ENCODE data around the gene WWC2. TPM values are rescaled to one million over a fixed set of nuclear protein-coding genes. Genes with fewer than 3 reads are reported as not detected.

WWC2 gene
- 100 to 1,000 TPM in 2 of 6 experiments, 10 to 100 TPM in 4; 86.3 to 114 (median 95.2) TPM for total RNA-seq (2021; fragmentation: NEBNext Ultra II Directional; extraction: Animal tissue kit (Norgen Biotek cat#: 25700))
- long read RNA-seq, full-length matches to known transcripts: 17 of 62 reads
- long read RNA-seq, partial matches to known transcripts: 25 of 62 reads
- long read RNA-seq, other reads (novel, unspliced or antisense): 20 of 62 reads

DNA sequence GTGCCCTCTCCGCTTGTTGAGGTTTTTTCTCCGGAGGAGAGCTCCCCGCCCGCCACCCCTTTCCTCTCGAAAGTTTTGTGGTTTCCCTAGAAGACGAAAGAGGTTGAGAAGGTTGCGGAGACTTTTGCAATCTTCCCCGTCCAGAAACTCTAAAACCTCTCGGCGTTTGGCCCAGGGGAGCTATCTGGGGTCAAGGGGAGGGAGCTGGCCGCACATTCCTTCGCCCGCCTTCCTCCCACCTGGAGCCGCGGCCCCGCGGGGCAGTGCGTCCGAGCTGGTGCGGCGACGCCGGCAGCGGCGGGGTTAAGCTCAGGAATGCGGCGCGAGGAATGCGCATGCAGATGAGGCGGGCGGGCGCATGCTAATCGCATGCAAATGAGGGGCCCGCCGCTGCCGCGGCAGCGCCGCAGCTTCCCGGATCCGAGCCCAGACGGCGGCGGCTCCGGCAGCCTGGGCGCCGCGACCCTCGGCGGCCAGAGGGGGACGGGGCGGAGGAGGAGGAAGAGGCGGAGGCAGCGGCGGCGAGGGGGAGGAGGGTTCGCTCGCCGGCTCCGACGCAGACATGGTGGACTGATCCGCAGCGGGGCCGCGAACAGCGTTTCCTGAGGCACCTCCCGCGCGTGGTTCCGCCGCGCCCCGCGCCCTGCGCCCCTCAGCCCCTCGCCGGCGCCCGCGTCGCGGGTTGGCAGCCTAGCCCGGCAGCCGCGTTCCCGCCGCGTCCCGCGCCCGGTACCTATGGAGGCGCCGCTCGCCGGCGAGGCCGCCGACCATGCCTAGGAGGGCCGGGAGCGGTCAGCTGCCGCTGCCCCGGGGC is at the start of gene WWC2:
Gene WWC2 (plus strand): TSS at position 535 of the 814 bp plus-strand sequence. CDS start 235 bp downstream, at position 770.
- peak within 1 kb of the TSS; percentile 94 for H3K4me3 Mint-ChIP-seq
- TF ChIP-seq, protein P1, sequence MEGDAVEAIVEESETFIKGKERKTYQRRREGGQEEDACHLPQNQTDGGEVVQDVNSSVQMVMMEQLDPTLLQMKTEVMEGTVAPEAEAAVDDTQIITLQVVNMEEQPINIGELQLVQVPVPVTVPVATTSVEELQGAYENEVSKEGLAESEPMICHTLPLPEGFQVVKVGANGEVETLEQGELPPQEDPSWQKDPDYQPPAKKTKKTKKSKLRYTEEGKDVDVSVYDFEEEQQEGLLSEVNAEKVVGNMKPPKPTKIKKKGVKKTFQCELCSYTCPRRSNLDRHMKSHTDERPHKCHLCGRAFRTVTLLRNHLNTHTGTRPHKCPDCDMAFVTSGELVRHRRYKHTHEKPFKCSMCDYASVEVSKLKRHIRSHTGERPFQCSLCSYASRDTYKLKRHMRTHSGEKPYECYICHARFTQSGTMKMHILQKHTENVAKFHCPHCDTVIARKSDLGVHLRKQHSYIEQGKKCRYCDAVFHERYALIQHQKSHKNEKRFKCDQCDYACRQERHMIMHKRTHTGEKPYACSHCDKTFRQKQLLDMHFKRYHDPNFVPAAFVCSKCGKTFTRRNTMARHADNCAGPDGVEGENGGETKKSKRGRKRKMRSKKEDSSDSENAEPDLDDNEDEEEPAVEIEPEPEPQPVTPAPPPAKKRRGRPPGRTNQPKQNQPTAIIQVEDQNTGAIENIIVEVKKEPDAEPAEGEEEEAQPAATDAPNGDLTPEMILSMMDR (IDR thresholded peaks at IDR 0.05): no peak; the same call in 1 of the 2 replicates
- H3K36me3 Mint-ChIP-seq (ENCODE audit: low read depth): peaks cover 5% of the 10 kb centered on the region; the same call in 1 of the 2 replicates
- peaks cover 4% of the 10 kb centered on the region for H3K27me3 Mint-ChIP-seq (ENCODE audit: insufficient read depth)
- peaks cover 50% of the 10 kb centered on the region for H3K4me1 Mint-ChIP-seq (ENCODE audit: low read depth)
- no peaks in the 10 kb centered on the region for H3K9me3 Mint-ChIP-seq
- peak within 1 kb of the TSS; percentile 87 for H3K27ac Mint-ChIP-seq
- DNase-seq: peak; percentile 88

DNA sequence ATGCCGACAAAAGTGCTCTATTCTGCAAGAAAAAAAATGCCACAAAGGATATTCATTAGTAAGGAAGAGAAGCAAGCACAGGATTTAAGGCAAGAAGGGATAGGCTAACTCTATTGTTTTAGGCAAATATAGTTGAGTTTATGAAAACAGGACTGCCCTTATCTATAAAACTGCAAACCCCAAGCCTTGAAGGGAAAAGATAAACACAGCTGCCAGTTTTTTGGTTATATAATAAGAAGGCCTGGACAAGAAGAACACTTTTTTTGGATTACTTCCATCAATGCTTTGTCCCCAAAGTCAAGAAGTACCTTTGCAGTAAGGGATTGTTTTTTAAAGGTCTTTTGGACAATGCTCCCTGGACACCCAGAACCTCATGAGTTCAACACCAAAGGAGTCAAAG is 45.4 kb upstream of the WWC2 start:
- Mint-ChIP-seq H3K27me3 (ENCODE audit: insufficient read depth) (peaks cover 6% of the 10 kb centered on the region; the same call in 1 of the 2 replicates), H3K9me3 (peaks cover 8% of the 10 kb centered on the region)
- TF ChIP-seq, protein P1 (IDR thresholded peaks at IDR 0.05): no peak

GRCh38 chr4:183057255-183057654 is 41.8 kb upstream of the WWC2 start:
- TF ChIP-seq, protein P1 (IDR thresholded peaks at IDR 0.05): no peak
- no peaks in the 10 kb centered on the region for H3K36me3 Mint-ChIP-seq (ENCODE audit: low read depth)
- H3K27ac Mint-ChIP-seq: no peak overlapping the region; the same call in 1 of the 2 replicates
- peaks cover 9% of the 10 kb centered on the region for H3K4me1 Mint-ChIP-seq (ENCODE audit: low read depth)
- no peak overlapping the region for H3K4me3 Mint-ChIP-seq
- peaks cover 6% of the 10 kb centered on the region; the same call in 1 of the 2 replicates for H3K27me3 Mint-ChIP-seq (ENCODE audit: insufficient read depth)
- peaks cover 8% of the 10 kb centered on the region for H3K9me3 Mint-ChIP-seq
- no peak for DNase-seq

More for the DNA sequence above, 45.4 kb upstream of the WWC2 start:
- DNase-seq: no peak
- no peak overlapping the region for H3K4me3 Mint-ChIP-seq
- no peak overlapping the region for H3K27ac Mint-ChIP-seq
- no peaks in the 10 kb centered on the region for H3K36me3 Mint-ChIP-seq (ENCODE audit: low read depth)
- H3K4me1 Mint-ChIP-seq (ENCODE audit: low read depth): peaks cover 9% of the 10 kb centered on the region

DNA sequence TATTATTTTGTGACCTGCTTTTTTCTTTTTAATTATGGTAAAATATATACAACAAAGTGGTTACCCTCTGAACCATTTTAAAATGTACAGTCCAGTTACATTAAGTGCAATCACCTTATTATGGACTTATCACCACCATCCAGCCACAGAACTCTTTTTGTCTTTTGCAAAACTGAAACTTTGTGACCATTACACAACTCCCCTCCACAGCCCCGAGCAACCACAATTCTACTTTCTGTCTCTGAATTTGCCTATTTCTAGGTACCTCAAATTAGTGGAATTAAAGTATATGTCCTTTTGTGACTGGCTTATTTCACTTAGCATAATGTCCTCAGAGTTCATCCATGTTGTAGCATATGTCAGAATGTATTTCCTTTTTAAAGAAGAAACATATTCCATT is 39.3 kb upstream of the WWC2 start:
- no peak for DNase-seq
- H3K27ac Mint-ChIP-seq: no peak overlapping the region
- no peak overlapping the region for H3K4me3 Mint-ChIP-seq
- H3K36me3 Mint-ChIP-seq (ENCODE audit: low read depth): peaks cover 4% of the 10 kb centered on the region; the same call in 1 of the 2 replicates
- TF ChIP-seq, protein P1 (IDR thresholded peaks at IDR 0.05): no peak
- peaks cover 4% of the 10 kb centered on the region; the same call in 1 of the 2 replicates for H3K9me3 Mint-ChIP-seq
- peaks cover 22% of the 10 kb centered on the region for H3K4me1 Mint-ChIP-seq (ENCODE audit: low read depth)
- peaks cover 6% of the 10 kb centered on the region; the same call in 1 of the 2 replicates for H3K27me3 Mint-ChIP-seq (ENCODE audit: insufficient read depth)

DNA sequence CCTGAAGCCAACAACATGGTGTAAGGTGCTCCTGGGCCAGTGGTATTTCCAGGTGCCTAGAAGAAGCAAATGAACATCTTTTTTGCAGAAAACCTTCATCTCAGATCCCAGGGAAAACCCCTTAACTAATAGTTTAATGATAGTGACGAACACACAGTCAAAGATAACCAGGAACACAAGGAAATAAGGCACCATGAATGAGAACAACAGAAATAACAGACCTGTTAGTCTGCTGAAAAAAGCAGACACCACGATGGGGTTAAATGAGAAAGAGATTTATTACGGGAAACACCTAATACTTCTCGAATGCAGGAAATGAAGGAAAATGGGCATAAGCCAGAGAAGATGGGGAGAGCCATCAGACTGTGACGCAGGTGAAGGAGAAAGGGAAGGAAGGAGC is 30.6 kb upstream of the WWC2 start:
- H3K27ac Mint-ChIP-seq: no peak overlapping the region
- no peak overlapping the region for H3K4me3 Mint-ChIP-seq
- peaks cover 32% of the 10 kb centered on the region for H3K9me3 Mint-ChIP-seq
- TF ChIP-seq, protein P1 (IDR thresholded peaks at IDR 0.05): no peak
- no peaks in the 10 kb centered on the region; the same call in 1 of the 2 replicates for H3K27me3 Mint-ChIP-seq (ENCODE audit: insufficient read depth)
- H3K4me1 Mint-ChIP-seq (ENCODE audit: low read depth): peaks cover 57% of the 10 kb centered on the region
- DNase-seq: no peak
- H3K36me3 Mint-ChIP-seq (ENCODE audit: low read depth): peaks cover 37% of the 10 kb centered on the region

Measured in HFFc6 (cell line).